HG02571 (cell line): ENCODE data around the gene ADAT3.
A peak's percentile ranks its signal among the peaks of the same experiment; 100 is the strongest.
"Not testable (repeated sequence)": the region's sequence is repeated elsewhere in the genome, so short reads cannot be mapped to it uniquely, and the experiment has no call there.

Experiments
- ATAC-seq: cut with Tn5 transposase; IDR thresholded peaks from one replicate; pipeline ENCODE4 v1.9.1; 2021; ENCODE audit warnings: mild to moderate bottlenecking, moderate library complexity; ENCODE audit not compliant: unreplicated experiment

ADAT3 gene

DNA sequence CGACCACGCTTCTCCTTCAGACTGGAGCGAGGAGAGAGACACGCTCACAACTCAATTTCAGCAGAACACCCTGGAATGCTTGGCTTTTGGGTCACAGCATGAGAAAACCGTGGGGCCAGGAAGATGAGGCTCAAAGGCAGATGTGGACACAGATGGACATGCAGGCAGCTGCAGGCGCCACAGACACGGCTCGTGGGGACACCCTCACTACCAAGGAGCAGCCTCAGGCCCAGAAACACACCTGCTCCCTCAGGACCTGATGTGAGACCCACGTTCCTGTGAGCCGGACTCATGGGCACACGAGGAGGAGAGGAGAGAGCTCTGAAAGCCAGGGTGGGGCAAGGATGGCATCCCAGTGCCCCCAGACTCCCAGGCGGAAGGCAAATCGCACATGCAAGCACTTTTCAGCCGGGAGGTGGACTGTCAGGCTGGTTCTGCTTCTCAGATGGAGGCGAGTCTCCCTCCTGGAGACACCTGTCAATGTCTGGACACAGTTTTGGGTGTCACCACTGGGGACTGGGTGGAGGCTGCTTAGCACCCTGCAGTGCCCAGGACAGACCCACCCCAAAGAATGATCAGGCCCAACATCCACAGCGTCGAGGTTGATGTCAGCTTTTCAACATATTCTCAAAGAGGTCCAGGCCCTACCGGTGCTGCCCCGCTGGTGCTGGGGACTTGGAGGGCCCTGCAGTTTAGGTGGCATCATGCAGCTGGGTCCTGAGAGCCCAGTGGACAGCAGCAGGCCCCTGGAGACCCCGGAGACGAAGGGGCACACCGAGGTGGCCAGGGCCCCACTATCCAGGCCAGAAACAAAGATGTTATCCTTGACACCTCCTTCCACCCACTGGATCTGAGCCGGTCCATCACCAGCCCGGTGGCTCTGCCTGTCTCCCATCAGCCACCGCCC lies 22.2 kb upstream of the ADAT3 start:
- no peak for ATAC-seq

- ATAC-seq: no peak
These were observed 21.4 kb upstream of the ADAT3 start for GRCh38 chr19:1883784-1884183.

- ATAC-seq: no peak
These were observed 20.9 kb upstream of the ADAT3 start for GRCh38 chr19:1884291-1884718.

DNA sequence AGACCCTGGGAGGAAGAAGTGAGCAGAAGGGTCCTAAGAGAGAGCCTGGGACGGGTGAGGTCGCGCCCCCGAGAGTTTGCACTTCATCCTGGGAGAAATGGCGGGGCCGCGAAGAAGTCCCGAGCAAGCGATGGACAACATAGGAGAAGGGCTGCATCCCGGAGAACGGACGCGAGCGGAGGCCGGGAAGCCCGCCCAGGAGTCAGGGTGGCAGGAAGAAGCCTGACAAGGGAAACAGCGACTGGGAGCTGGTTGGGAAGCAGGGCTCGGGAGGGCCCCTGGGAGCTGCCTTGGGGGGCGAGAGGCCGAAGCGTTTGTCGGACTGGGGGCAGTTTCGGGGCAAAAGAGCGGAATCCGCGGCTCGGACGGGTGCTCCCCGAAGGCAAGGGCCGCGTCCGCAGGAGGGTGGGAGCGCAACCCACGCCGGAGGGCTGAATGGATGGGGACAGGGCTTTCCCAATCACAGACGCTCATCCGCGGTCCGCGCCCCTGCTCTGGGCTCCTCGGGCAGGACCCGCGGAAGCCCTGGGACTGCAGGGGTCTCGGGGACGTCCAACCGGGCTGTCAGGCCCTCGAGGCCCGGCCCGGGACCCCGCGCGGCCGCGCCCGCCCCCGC lies 20.4 kb upstream of the ADAT3 start:
- peak; percentile 9 for ATAC-seq

- ATAC-seq: peak; percentile 77
These were observed 19.6 kb upstream of the ADAT3 start, which contains the start of gene ABHD17A for GRCh38 chr19:1885398-1886119. ABHD17A (minus strand) TSS chr19:1885496; CDS start chr19:1881566, 3,930 bp downstream.

DNA sequence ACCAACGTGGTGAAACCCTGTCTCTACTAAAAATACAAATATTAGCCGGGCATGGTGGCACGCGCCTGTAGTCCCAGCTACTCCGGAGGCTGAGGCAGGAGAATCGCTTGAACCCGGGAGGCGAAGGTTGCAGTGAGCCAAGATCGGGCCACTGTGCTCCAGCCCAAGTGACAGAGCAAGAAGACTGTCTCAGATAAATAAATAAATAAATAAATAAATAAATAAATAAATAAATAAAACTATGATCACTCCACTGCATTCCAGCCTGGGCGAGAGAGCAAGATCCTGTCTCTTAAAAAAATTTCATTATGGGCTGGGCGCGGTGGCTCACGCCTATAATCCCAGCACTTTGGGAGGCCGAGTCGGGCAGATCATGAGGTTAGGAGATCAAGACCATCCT lies 18.8 kb upstream of the ADAT3 start:
- not testable (repeated sequence) for ATAC-seq

GRCh38 chr19:1888385-1888784 lies 16.8 kb upstream of the ADAT3 start:
- no peak for ATAC-seq

DNA sequence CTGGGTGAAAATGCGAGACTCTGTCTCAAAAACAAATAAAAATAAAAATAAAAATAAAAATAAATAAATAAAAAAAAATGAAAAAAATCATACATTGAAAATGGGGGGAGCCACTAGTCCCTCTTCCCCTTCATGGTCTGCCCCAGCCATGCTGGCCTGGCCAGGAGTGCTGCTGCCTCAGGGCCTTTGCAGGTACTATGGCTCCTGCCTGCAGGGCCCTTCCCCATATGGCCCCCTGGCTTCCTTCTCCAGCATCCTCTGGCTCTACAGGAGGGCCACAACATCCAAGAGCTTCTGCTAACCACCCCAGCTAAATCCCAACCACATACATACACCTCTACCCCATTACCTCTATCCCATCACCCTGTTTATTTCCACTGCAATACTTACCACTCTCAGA lies 15.3 kb upstream of the ADAT3 start:
- no peak for ATAC-seq

DNA sequence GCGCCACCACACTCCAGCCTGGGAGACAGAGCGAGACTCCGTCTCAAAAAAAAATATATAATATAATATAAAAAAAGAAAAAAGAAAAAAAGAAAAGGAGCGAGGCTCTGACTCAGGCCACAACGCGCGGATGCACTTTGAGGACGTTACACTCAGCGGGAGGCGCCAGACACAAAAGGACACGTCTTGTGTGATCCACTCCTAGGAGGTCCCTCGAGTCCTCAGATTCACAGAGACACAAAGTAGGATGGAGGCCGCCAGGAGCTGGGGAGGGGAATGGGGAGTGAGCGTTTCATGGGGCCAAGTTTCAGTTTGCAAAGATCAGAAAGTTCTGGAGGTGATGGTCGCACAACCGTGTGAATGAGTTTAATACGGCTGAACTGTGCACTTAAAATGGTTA lies 11.4 kb upstream of the ADAT3 start:
- no peak for ATAC-seq

DNA sequence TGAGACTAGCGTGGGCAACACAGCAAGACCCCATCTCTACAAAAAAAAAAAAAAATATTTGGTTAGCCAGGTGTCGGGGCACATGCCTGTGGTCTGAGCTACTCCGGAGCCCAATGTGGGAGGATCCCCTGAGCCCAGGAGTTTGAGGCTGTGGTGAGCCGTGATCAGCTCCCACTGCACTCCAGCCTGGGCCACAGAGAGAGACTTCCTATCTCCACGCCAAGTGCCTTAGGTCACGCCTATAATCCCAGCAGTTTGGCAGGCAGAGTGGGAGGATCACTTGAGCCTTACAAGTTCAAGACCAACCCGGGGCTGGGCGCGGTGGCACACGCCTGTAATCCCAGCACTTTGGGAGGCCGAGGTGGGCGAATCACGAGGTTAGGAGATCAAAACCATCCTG lies 8.7 kb upstream of the ADAT3 start:
- ATAC-seq: no peak

- no peak for ATAC-seq
These were observed 3.2 kb upstream of the ADAT3 start for GRCh38 chr19:1901940-1902404.

GRCh38 chr19:1902923-1903322 lies 2.3 kb upstream of the ADAT3 start:
- no peak for ATAC-seq

GRCh38 chr19:1904860-1905109 lies 414 bp upstream of the ADAT3 start:
- ATAC-seq: no peak

DNA sequence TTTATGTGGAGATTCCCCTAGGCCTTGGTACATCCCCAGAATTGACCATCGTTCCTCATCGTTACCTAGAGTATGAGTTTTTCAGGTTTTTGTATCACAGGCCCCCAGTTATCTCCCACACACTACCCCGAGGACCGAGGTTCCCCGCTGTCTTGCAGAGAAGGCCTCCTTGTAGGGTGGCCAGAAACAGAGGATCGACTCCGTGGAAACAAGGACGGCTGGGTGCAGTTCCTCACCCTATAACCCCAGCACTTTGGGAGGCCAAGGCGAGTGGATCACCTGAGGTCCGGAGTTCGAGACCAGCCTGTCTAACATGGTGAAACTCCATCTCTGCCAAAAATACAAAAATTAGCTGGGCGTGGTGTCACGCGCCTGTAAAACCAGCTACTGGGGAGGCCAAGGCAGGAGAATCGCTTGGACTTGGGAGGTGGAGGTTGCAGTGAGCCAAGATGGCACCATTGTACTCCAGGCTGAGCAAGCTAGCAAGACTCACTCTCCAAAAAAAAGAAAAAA lies 720 bp downstream of the ADAT3 start:
- no peak for ATAC-seq

GRCh38 chr19:1906985-1907562 lies 1.9 kb downstream of the ADAT3 start:
- ATAC-seq: no peak

- ATAC-seq: no peak
These were observed 2.6 kb downstream of the ADAT3 start for GRCh38 chr19:1907563-1908363.

DNA sequence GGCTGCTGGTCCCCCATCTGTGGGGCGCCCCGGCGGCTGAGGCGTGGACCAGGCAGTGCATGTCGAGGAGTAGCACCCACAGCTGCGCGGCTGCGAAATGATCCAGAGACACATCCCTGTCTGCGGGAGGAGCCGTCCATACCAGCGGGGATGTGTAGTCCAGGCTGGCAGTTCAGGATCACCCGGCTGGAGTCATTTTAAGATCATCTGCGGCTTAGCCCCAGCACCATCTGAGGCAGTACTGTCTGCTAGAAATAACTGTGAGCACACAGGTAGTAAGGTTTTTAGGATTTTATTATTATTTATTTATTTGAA lies 3.1 kb downstream of the ADAT3 start:
- no peak for ATAC-seq

- no peak for ATAC-seq
These were observed 4.5 kb downstream of the ADAT3 start for GRCh38 chr19:1909761-1910080.

- ATAC-seq: no peak
These were observed 5.0 kb downstream of the ADAT3 start for GRCh38 chr19:1910177-1910576.

DNA sequence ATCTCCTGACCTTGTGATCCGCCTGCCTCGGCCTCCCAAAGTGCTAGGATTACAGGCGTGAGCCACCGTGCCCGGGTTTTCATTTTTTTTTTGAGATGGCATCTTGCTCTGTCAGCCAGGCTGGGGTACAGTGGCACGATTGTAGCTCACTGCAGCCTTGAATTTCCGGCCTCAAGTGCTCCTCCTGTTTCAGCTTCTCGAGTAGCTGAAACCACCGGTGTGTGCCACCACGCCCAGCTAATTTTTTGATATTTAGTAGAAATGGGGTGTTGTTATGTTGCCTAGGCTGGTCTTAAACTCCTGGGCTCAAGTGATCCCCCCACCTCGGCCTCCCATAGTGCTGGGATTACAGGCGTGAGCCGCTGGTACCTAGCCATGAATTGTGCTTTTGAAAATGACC lies 5.9 kb downstream of the ADAT3 start:
- ATAC-seq: no peak

DNA sequence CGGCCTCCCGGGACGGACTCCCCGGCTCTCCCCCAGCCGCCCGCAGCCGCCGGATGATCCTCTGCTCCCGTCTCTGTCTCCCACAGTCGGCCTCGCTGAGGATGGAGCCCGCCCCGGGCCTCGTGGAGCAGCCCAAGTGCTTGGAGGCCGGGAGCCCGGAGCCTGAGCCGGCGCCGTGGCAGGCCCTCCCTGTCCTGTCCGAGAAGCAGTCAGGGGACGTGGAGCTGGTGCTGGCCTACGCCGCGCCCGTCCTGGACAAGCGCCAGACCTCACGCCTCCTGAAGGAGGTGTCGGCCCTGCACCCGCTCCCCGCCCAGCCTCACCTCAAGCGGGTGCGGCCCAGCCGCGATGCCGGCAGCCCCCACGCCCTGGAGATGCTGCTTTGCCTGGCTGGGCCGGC lies 6.8 kb downstream of the ADAT3 start:
- no peak for ATAC-seq
